H54 (cell line): ENCODE results near the gene PRDX1.
"Not testable (repeated sequence)": the region's sequence is repeated elsewhere in the genome, so short reads cannot be mapped to it uniquely, and the experiment has no call there.

Experiments
- DNase-seq: peaks from one replicate; pipeline ENCODE4 v3.0.0; 2011; ENCODE audit warnings: low spot score, mixed read lengths; ENCODE audit not compliant: insufficient read length
- FAIRE-seq: peaks from 3 replicates; lab custom pipeline; 2011; peaks lifted over from hg19 to GRCh38; lab: Jason Lieb, UNC
- POLR2A ChIP-seq: IDR thresholded peaks from 2 replicates; pipeline ENCODE4 v1.6.1; 2011; ENCODE audit warnings: low read depth, mild to moderate bottlenecking, low read length

The PRDX1 gene

GRCh38 chr1:45479039-45479748, 42.5 kb downstream of the PRDX1 start:
- TF ChIP-seq POLR2A, result no peak
- DNase-seq (no peak), FAIRE-seq (no peak)

GRCh38 chr1:45478121-45478814, 43.4 kb downstream of the PRDX1 start:
- no peak for TF ChIP-seq POLR2A
- FAIRE-seq (no peak), DNase-seq (no peak)

- DNase-seq (no peak), FAIRE-seq (no peak)
- TF ChIP-seq POLR2A, result no peak
These were observed 44.0 kb downstream of the PRDX1 start for GRCh38 chr1:45477646-45478045.

- DNase-seq, FAIRE-seq: not testable (repeated sequence)
These were observed 47.5 kb downstream of the PRDX1 start for GRCh38 chr1:45474194-45474593.

- DNase-seq (no peak), FAIRE-seq (no peak)
- no peak for TF ChIP-seq POLR2A
These were observed 48.4 kb downstream of the PRDX1 start for GRCh38 chr1:45473302-45473701.

- no peak for DNase-seq
- TF ChIP-seq POLR2A, result no peak
- FAIRE-seq, result no peak
These were observed 51.3 kb downstream of the PRDX1 start for GRCh38 chr1:45470306-45470798.

- FAIRE-seq, DNase-seq: not testable (repeated sequence)
These were observed 54.3 kb downstream of the PRDX1 start for GRCh38 chr1:45467353-45467752.

GRCh38 chr1:45465277-45465676, 56.4 kb downstream of the PRDX1 start:
- no peak for TF ChIP-seq POLR2A
- DNase-seq (no peak), FAIRE-seq (no peak)
